C4-2B (cell line): ENCODE results near the gene KCNA1.

Experiments used
- ZFX ChIP-seq: fragments of 450-650 bp; IDR thresholded peaks from 2 replicates; pipeline ENCODE4 v1.6.1; 2017
- TF ChIP-seq, protein P1 (sequence below): fragments of 450-650 bp; conservative IDR thresholded peaks from 2 replicates; pipeline ENCODE4 v1.5.1; 2017; ENCODE audit warnings: mild to moderate bottlenecking

- TF ChIP-seq, protein P1, sequence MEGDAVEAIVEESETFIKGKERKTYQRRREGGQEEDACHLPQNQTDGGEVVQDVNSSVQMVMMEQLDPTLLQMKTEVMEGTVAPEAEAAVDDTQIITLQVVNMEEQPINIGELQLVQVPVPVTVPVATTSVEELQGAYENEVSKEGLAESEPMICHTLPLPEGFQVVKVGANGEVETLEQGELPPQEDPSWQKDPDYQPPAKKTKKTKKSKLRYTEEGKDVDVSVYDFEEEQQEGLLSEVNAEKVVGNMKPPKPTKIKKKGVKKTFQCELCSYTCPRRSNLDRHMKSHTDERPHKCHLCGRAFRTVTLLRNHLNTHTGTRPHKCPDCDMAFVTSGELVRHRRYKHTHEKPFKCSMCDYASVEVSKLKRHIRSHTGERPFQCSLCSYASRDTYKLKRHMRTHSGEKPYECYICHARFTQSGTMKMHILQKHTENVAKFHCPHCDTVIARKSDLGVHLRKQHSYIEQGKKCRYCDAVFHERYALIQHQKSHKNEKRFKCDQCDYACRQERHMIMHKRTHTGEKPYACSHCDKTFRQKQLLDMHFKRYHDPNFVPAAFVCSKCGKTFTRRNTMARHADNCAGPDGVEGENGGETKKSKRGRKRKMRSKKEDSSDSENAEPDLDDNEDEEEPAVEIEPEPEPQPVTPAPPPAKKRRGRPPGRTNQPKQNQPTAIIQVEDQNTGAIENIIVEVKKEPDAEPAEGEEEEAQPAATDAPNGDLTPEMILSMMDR: no peak
- TF ChIP-seq ZFX: no peak
These were observed 9.4 kb upstream of the KCNA1 start for GRCh38 chr12:4900327-4900726.
